Smooth muscle cell (in vitro differentiated cells): ENCODE data around the gene PCCA. TPM values are rescaled to one million over a fixed set of nuclear protein-coding genes. Genes with fewer than 3 reads are reported as not detected.
A peak's percentile ranks its signal among the peaks of the same experiment; 100 is the strongest.

Experiments
- DNase-seq: peaks from one replicate; lab custom pipeline; 2025; ENCODE audit not compliant: unreplicated experiment; lab: John Stamatoyannopoulos, UW
- H2AFZ ChIP-seq: fragments of 200-600 bp; sonication (generic); 2 replicates; pipeline ENCODE4 v1.6.0; 2016; ENCODE audit warnings: antibody characterized with exemption, low read depth, mild to moderate bottlenecking
- H3F3A ChIP-seq: fragments of 200-600 bp; sonication (generic); 2 replicates; pipeline ENCODE4 v1.6.0; 2017; ENCODE audit warnings: antibody characterized with exemption, low read depth
- H3K27ac ChIP-seq: fragments of 200-600 bp; sonication (generic); 2 replicates; pipeline ENCODE4 v1.5.1; 2016; ENCODE audit warnings: low read depth, mild to moderate bottlenecking
- H3K27me3 ChIP-seq: fragments of 200-600 bp; sonication (generic); 2 replicates; pipeline ENCODE4 v1.6.1; 2016; ENCODE audit warnings: low read depth, mild to moderate bottlenecking
- H3K36me3 ChIP-seq: fragments of 200-600 bp; sonication (generic); 2 replicates; pipeline ENCODE4 v1.5.1; 2016; ENCODE audit warnings: low read depth
- H3K4me1 ChIP-seq: fragments of 200-600 bp; sonication (generic); 2 replicates; pipeline ENCODE4 v1.5.1; 2016; ENCODE audit warnings: low read depth
- H3K4me2 ChIP-seq: fragments of 200-600 bp; sonication (generic); 2 replicates; pipeline ENCODE4 v1.6.0; 2016; ENCODE audit warnings: mild to moderate bottlenecking
- H3K4me3 ChIP-seq: fragments of 200-600 bp; sonication (generic); 2 replicates; pipeline ENCODE4 v1.5.1; 2016; ENCODE audit warnings: mild to moderate bottlenecking
- H3K79me2 ChIP-seq: fragments of 200-600 bp; sonication (generic); 2 replicates; pipeline ENCODE4 v1.6.0; 2016; ENCODE audit warnings: low read depth, mild to moderate bottlenecking
- H3K9ac ChIP-seq: fragments of 200-600 bp; sonication (generic); 2 replicates; pipeline ENCODE4 v1.6.0; 2016; ENCODE audit warnings: low read depth
- H3K9me3 ChIP-seq: fragments of 200-600 bp; sonication (generic); replicated peaks from 2 replicates; pipeline ENCODE4 v1.5.1; 2016; ENCODE audit warnings: low read depth
- H4K20me1 ChIP-seq: fragments of 200-600 bp; sonication (generic); 2 replicates; pipeline ENCODE4 v1.6.0; 2016; ENCODE audit warnings: low read depth
- WGBS: methylation state at CpG from one replicate; pipeline ENCODE4 v1.1.7; 2016; ENCODE audit warnings: low lambda C conversion rate; 5-methylcytosine and 5-hydroxymethylcytosine counted together
- polyA plus RNA-seq: library from polyadenylated mRNA; unstranded; fragments of >200 nt; fragmentation: Nextera tagmentation; extraction: Ambion mirVana; gene quantifications from 2 replicates; pipeline ENCODE4 v1.2.1, GENCODE V29; 2016
- total RNA-seq: library from RNA; depleted of rRNA; stranded (reverse); fragments of >200 nt; gene quantifications from 2 replicates; pipeline ENCODE4 v1.2.3, GENCODE V29; 2014
- TF ChIP-seq, protein P1 (sequence below): fragments of 200-600 bp; sonication (generic); IDR thresholded peaks from 2 replicates; pipeline ENCODE4 v1.5.1; 2017; ENCODE audit warnings: borderline replicate concordance, mild to moderate bottlenecking, antibody characterized with exemption; ENCODE audit not compliant: insufficient read depth, poor library complexity, severe bottlenecking

PCCA gene
- total and polyA plus RNA-seq, 2 experiments from 2014 or later, result 19.6 to 24.7 TPM

DNA sequence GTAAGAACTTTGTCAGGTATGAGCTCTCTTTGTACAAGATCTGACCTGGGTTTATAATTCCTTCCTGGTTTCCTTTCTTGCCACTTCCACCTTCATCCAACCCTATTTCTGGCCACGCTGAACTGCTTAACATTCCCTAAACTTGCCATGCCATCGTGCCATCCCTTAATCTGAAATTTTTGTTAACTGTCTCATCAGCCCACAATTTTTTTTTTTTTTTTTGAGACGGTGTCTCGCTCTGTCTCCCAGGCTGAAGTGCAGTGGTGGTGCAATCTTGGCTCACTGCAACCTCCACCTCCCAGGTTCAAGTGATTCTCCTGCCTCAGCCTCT lies 355.1 kb downstream of the PCCA start:
- no peak overlapping the region for H3K4me3 ChIP-seq
- H3K36me3 ChIP-seq, result no peaks in the 10 kb centered on the region
- no peak for DNase-seq
- H3K4me1 ChIP-seq, result peaks cover 26% of the 10 kb centered on the region
- H2AFZ ChIP-seq, result no peak overlapping the region
- H3F3A ChIP-seq, result no peaks in the 10 kb centered on the region
- 49% methylated on average over 4 of the region's 4 CpGs for WGBS
- H3K9ac ChIP-seq, result no peak overlapping the region
- H3K27ac ChIP-seq, result peak overlapping the region; percentile 34
- TF ChIP-seq, protein P1, sequence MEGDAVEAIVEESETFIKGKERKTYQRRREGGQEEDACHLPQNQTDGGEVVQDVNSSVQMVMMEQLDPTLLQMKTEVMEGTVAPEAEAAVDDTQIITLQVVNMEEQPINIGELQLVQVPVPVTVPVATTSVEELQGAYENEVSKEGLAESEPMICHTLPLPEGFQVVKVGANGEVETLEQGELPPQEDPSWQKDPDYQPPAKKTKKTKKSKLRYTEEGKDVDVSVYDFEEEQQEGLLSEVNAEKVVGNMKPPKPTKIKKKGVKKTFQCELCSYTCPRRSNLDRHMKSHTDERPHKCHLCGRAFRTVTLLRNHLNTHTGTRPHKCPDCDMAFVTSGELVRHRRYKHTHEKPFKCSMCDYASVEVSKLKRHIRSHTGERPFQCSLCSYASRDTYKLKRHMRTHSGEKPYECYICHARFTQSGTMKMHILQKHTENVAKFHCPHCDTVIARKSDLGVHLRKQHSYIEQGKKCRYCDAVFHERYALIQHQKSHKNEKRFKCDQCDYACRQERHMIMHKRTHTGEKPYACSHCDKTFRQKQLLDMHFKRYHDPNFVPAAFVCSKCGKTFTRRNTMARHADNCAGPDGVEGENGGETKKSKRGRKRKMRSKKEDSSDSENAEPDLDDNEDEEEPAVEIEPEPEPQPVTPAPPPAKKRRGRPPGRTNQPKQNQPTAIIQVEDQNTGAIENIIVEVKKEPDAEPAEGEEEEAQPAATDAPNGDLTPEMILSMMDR, result no peak
- H3K9me3 ChIP-seq, result no peaks in the 10 kb centered on the region
- peak overlapping the region; percentile 43 for H3K4me2 ChIP-seq
- H4K20me1 ChIP-seq, result no peaks in the 10 kb centered on the region
- no peaks in the 10 kb centered on the region for H3K27me3 ChIP-seq
- H3K79me2 ChIP-seq, result no peaks in the 10 kb centered on the region

DNA sequence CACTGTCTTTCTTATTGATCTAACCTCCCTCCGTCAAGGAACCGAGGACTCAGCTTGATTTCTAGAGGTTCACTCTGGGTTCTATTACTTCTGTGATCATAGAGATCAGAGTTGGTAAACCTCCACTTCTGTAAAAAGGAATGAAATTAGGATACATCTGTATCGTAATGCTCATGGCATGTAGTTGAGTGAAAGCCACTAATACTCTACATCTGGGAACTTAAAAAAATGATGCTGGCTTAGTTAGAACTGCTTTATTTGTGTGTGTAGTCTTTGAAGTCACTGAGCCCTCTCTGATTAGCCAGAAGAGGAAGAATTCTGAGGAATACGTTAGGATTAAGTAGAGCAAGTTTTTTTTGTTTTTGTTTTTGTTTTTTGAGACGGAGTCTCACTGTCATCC lies 358.9 kb downstream of the PCCA start:
- Histone ChIP-seq H3K4me3 (no peak overlapping the region), H3K27ac (no peak overlapping the region), H3K9me3 (no peaks in the 10 kb centered on the region), H4K20me1 (no peaks in the 10 kb centered on the region), H3K79me2 (no peaks in the 10 kb centered on the region), H3K9ac (no peak overlapping the region), H3K4me2 (no peak overlapping the region), H3F3A (no peaks in the 10 kb centered on the region), H3K36me3 (no peaks in the 10 kb centered on the region), H3K27me3 (no peaks in the 10 kb centered on the region), H3K4me1 (no peaks in the 10 kb centered on the region), H2AFZ (no peak overlapping the region)
- no peak for DNase-seq
- TF ChIP-seq, protein P1, result no peak
- 46% methylated on average over 5 of the region's 5 CpGs for WGBS

DNA sequence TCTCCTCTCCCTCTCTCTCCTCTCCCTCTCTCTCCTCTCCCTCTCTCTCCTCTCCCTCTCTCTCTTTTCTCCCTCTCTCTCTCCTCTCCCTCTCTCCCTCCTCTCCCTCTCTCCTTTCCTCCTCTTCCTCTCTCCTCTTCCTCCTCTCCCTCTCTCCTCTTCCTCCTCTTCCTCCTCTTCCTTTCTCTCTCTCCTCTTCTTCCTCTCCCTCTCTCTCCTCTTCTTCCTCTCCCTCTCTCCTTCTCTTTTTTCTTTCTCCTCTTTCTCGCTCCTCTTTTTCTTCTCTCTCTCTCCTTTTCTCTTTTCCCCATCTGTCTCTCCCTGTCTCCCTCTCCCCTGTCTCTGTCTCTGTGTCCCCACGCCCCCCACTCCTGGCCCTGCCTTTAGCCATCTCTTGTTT lies 363.0 kb downstream of the PCCA start:
- Histone ChIP-seq H3K79me2 (no peaks in the 10 kb centered on the region), H2AFZ (no peak overlapping the region), H3K27me3 (no peaks in the 10 kb centered on the region), H3K4me3 (no peak overlapping the region), H3F3A (no peaks in the 10 kb centered on the region), H3K27ac (no peak overlapping the region), H3K9ac (no peak overlapping the region), H3K4me1 (no peaks in the 10 kb centered on the region), H4K20me1 (no peaks in the 10 kb centered on the region), H3K36me3 (no peaks in the 10 kb centered on the region), H3K4me2 (no peak overlapping the region), H3K9me3 (no peaks in the 10 kb centered on the region)
- TF ChIP-seq, protein P1, result no peak
- WGBS, result 78% methylated on average over 2 of the region's 2 CpGs
- no peak for DNase-seq

DNA sequence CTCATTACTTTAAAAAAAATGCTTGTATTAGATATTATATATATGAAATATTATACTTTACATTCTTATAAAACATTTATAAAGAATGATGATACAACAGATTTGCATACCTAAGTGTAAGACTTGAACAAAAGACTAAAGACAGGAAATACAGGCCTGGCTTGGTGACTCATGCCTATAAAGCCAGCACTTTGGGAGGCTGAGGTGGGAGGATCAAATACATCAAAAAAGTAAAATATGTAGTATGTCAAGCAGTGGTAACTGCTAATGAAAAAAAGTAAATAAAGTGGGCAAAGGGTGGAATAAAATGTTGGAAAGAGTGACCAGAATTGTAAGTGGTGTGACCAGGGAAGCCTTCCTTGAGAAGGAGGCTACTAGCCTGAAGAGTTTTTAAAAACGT lies 366.0 kb downstream of the PCCA start:
- Histone ChIP-seq H3K36me3 (no peaks in the 10 kb centered on the region), H3K9me3 (no peaks in the 10 kb centered on the region), H4K20me1 (no peaks in the 10 kb centered on the region), H3F3A (no peaks in the 10 kb centered on the region), H3K27me3 (no peaks in the 10 kb centered on the region), H3K4me1 (no peaks in the 10 kb centered on the region), H3K79me2 (no peaks in the 10 kb centered on the region), H3K27ac (peak overlapping the region; percentile 68), H3K9ac (no peak overlapping the region), H3K4me3 (no peak overlapping the region), H3K4me2 (no peak overlapping the region), H2AFZ (no peak overlapping the region)
- TF ChIP-seq, protein P1, result no peak
- WGBS, result 70% methylated on average over 1 of the region's 1 CpG
- no peak for DNase-seq
